OCI-LY3 (cell line): ENCODE data around the gene CCRL2.

Experiments
- H2AFZ ChIP-seq: fragments of 200-600, 300-600 bp; shearing (Covaris generic); 2 replicates; pipeline ENCODE4 v1.6.0; 2014; ENCODE audit warnings: antibody characterized with exemption, low read depth, low read length
- H3K27ac ChIP-seq: fragments of 200-600, 300-600 bp; sonication (generic); 2 replicates; pipeline ENCODE4 v1.5.1; 2014; ENCODE audit warnings: mild to moderate bottlenecking, low read length, moderate library complexity, mixed read lengths
- H3K27me3 ChIP-seq: fragments of 200-600, 300-600 bp; sonication (generic); 2 replicates; pipeline ENCODE4 v1.6.1; 2014; ENCODE audit warnings: low read depth, low read length, mixed read lengths
- H3K36me3 ChIP-seq: fragments of 200-600, 300-600 bp; sonication (generic); replicated peaks from 2 replicates; pipeline ENCODE3; 2014; ENCODE audit warnings: low read depth, low read length, mixed read lengths
- H3K4me1 ChIP-seq: fragments of 300-600, 200-600 bp; sonication (generic); 2 replicates; pipeline ENCODE4 v1.6.1; 2014; ENCODE audit warnings: low read length, mixed read lengths
- H3K4me2 ChIP-seq: fragments of 200-600, 300-600 bp; sonication (generic); 2 replicates; pipeline ENCODE4 v1.6.1; 2014; ENCODE audit warnings: low read length, mixed read lengths
- H3K4me3 ChIP-seq: fragments of 300-600, 200-600 bp; sonication (generic); 2 replicates; pipeline ENCODE4 v1.5.1; 2014; ENCODE audit warnings: antibody characterized with exemption, mild to moderate bottlenecking, low read length, moderate library complexity
- H3K79me2 ChIP-seq: fragments of 300-600, 200-600 bp; shearing (Covaris generic); 2 replicates; pipeline ENCODE4 v1.6.1; 2014; ENCODE audit warnings: mild to moderate bottlenecking, low read length, mixed read lengths
- H3K9ac ChIP-seq: fragments of 300-600, 200-600 bp; shearing (Covaris generic); 2 replicates; pipeline ENCODE4 v1.6.0; 2014; ENCODE audit warnings: mild to moderate bottlenecking, low read length, moderate library complexity
- H3K9me3 ChIP-seq: fragments of 200-600, 300-600 bp; shearing (Covaris generic); 2 replicates; pipeline ENCODE4 v1.6.1; 2014; ENCODE audit warnings: low read length, mixed read lengths; ENCODE audit not compliant: insufficient read depth
- H4K20me1 ChIP-seq: fragments of 200-600, 300-600 bp; sonication (generic); 2 replicates; pipeline ENCODE4 v1.6.1; 2016; ENCODE audit warnings: low read length, mixed read lengths; ENCODE audit not compliant: insufficient read depth
- CTCF ChIP-seq: fragments of 200-600, 300-600 bp; sonication (generic); IDR thresholded peaks from 2 replicates; pipeline ENCODE4 v1.5.1; 2014; ENCODE audit warnings: antibody characterized with exemption, low read length, low read depth
- EZH2phosphoT487 ChIP-seq: fragments of 200-600 bp; shearing (Covaris generic); IDR thresholded peaks from 2 replicates; pipeline ENCODE4 v1.6.1; 2018; ENCODE audit warnings: antibody characterized with exemption, mixed run types, low read depth

The CCRL2 gene

DNA sequence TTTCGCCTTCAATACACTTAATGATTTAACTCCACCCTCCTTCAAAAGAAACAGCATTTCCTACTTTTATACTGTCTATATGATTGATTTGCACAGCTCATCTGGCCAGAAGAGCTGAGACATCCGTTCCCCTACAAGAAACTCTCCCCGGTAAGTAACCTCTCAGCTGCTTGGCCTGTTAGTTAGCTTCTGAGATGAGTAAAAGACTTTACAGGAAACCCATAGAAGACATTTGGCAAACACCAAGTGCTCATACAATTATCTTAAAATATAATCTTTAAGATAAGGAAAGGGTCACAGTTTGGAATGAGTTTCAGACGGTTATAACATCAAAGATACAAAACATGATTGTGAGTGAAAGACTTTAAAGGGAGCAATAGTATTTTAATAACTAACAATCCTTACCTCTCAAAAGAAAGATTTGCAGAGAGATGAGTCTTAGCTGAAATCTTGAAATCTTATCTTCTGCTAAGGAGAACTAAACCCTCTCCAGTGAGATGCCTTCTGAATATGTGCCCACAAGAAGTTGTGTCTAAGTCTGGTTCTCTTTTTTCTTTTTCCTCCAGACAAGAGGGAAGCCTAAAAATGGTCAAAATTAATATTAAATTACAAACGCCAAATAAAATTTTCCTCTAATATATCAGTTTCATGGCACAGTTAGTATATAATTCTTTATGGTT, 36.1 kb upstream of the CCRL2 start, which contains the start of gene CCR5:
TSS of gene CCR5 (plus strand) at position 108 of the 680 bp plus-strand sequence. CDS start 1,957 bp downstream, outside the sequence.
- Histone ChIP-seq H3K4me3 (peak within 1 kb of the TSS; percentile 55), H3K36me3 (no peaks in the 10 kb centered on the region), H3K4me2 (peak within 1 kb of the TSS; percentile 77), H3K4me1 (peaks cover 50% of the 10 kb centered on the region), H3K9ac (peak within 1 kb of the TSS; percentile 27; the same call in 1 of the 2 replicates), H4K20me1 (no peaks in the 10 kb centered on the region; the same call in 1 of the 2 replicates), H2AFZ (no peak within 1 kb of the TSS), H3K79me2 (no peaks in the 10 kb centered on the region), H3K9me3 (no peaks in the 10 kb centered on the region), H3K27me3 (peaks cover 63% of the 10 kb centered on the region), H3K27ac (peak within 1 kb of the TSS; percentile 53)
- TF ChIP-seq EZH2phosphoT487 (no peak; the same call in 1 of the 2 replicates), CTCF (no peak)

GRCh38 chr3:46371519-46372340, 35.3 kb upstream of the CCRL2 start:
- Histone ChIP-seq H3K27me3 (peaks cover 63% of the 10 kb centered on the region), H4K20me1 (no peaks in the 10 kb centered on the region; the same call in 1 of the 2 replicates)
- TF ChIP-seq EZH2phosphoT487 (no peak), CTCF (no peak)

DNA sequence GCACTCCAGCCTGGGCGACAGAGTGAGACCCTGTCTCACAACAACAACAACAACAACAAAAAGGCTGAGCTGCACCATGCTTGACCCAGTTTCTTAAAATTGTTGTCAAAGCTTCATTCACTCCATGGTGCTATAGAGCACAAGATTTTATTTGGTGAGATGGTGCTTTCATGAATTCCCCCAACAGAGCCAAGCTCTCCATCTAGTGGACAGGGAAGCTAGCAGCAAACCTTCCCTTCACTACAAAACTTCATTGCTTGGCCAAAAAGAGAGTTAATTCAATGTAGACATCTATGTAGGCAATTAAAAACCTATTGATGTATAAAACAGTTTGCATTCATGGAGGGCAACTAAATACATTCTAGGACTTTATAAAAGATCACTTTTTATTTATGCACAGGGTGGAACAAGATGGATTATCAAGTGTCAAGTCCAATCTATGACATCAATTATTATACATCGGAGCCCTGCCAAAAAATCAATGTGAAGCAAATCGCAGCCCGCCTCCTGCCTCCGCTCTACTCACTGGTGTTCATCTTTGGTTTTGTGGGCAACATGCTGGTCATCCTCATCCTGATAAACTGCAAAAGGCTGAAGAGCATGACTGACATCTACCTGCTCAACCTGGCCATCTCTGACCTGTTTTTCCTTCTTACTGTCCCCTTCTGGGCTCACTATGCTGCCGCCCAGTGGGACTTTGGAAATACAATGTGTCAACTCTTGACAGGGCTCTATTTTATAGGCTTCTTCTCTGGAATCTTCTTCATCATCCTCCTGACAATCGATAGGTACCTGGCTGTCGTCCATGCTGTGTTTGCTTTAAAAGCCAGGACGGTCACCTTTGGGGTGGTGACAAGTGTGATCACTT, 34.3 kb upstream of the CCRL2 start:
- Histone ChIP-seq H3K27ac (no peak overlapping the region), H3K4me3 (no peak overlapping the region), H2AFZ (no peak overlapping the region), H3K36me3 (no peaks in the 10 kb centered on the region), H3K4me2 (no peak overlapping the region), H4K20me1 (no peaks in the 10 kb centered on the region; the same call in 1 of the 2 replicates), H3K4me1 (peaks cover 41% of the 10 kb centered on the region), H3K9ac (no peak overlapping the region), H3K27me3 (peaks cover 68% of the 10 kb centered on the region), H3K79me2 (no peaks in the 10 kb centered on the region), H3K9me3 (no peaks in the 10 kb centered on the region)
- TF ChIP-seq CTCF (peak; percentile 89), EZH2phosphoT487 (no peak)

More at GRCh38 chr3:46371519-46372340, 35.3 kb upstream of the CCRL2 start:
- no peak overlapping the region; the same call in 1 of the 2 replicates for H3K27ac ChIP-seq
- no peak overlapping the region for H2AFZ ChIP-seq
- no peaks in the 10 kb centered on the region for H3K36me3 ChIP-seq
- H3K9me3 ChIP-seq, result no peaks in the 10 kb centered on the region
- H3K4me3 ChIP-seq, result no peak overlapping the region
- H3K4me2 ChIP-seq, result no peak overlapping the region
- no peaks in the 10 kb centered on the region for H3K79me2 ChIP-seq
- no peak overlapping the region for H3K9ac ChIP-seq
- H3K4me1 ChIP-seq, result peaks cover 43% of the 10 kb centered on the region
